PFSK-1 (cell line): Measurements from ENCODE around the gene PDCD10.

Experiments used
- FOXP2 ChIP-seq: optimal IDR thresholded peaks from 2 replicates; pipeline ENCODE3; 2011; ENCODE audit warnings: borderline replicate concordance, control low read depth, inconsistent platforms; ENCODE audit not compliant: insufficient read depth; ENCODE audit errors: extremely low read length, extremely low read depth
- POLR2AphosphoS5 ChIP-seq: IDR thresholded peaks from 2 replicates; pipeline ENCODE4 v1.6.1; 2012; ENCODE audit warnings: low read depth, mild to moderate bottlenecking, control low read depth, low read length, moderate library complexity
- SIN3A ChIP-seq: IDR thresholded peaks from 2 replicates; pipeline ENCODE4 v1.6.1; 2012; ENCODE audit warnings: mild to moderate bottlenecking, low read length, moderate library complexity, borderline replicate concordance; ENCODE audit not compliant: insufficient read depth
- TAF1 ChIP-seq: IDR thresholded peaks from 2 replicates; pipeline ENCODE4 v1.6.1; 2012; ENCODE audit warnings: low read length, control low read depth, borderline replicate concordance; ENCODE audit not compliant: insufficient read depth
- TF ChIP-seq, protein P1 (sequence below), 2 experiments: IDR thresholded peaks; 2 replicates each; pipeline versions ENCODE4 v1.6.1 to v1.8.0; 2011 to 2012; ENCODE audit warnings: low read depth in 2 of 2, low read length in 2 of 2, control low read depth in 1 of 2, inconsistent platforms in 1 of 2, mild to moderate bottlenecking in 1 of 2, moderate library complexity in 1 of 2; ENCODE audit not compliant: insufficient read depth in 1 of 2

DNA sequence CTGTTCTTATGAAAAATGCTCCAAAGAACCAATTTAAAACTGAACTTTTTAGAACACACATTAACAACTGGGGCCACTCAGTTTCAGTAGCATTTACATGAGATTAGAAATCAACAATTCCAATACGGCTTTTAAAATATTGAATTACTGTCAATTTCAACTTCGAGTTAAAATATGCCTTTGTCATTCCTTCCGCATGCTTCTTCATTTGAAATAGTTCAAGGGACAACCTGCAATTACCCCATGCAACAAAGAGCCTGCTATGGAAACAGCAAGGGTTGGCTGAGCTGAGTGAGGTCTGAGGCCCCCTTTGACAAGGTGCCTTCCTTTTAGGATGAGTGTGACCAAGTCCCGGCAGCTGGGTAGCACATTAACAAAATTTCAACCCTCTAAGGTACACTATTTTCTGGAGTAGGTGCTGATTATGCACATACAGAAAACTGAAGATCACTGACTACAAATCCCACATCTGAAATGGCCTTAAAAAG, 11.6 kb downstream of the PDCD10 start:
- TF ChIP-seq POLR2AphosphoS5 = no peak
- no peak for TF ChIP-seq SIN3A
- no peak for TF ChIP-seq TAF1
- TF ChIP-seq, protein P1, sequence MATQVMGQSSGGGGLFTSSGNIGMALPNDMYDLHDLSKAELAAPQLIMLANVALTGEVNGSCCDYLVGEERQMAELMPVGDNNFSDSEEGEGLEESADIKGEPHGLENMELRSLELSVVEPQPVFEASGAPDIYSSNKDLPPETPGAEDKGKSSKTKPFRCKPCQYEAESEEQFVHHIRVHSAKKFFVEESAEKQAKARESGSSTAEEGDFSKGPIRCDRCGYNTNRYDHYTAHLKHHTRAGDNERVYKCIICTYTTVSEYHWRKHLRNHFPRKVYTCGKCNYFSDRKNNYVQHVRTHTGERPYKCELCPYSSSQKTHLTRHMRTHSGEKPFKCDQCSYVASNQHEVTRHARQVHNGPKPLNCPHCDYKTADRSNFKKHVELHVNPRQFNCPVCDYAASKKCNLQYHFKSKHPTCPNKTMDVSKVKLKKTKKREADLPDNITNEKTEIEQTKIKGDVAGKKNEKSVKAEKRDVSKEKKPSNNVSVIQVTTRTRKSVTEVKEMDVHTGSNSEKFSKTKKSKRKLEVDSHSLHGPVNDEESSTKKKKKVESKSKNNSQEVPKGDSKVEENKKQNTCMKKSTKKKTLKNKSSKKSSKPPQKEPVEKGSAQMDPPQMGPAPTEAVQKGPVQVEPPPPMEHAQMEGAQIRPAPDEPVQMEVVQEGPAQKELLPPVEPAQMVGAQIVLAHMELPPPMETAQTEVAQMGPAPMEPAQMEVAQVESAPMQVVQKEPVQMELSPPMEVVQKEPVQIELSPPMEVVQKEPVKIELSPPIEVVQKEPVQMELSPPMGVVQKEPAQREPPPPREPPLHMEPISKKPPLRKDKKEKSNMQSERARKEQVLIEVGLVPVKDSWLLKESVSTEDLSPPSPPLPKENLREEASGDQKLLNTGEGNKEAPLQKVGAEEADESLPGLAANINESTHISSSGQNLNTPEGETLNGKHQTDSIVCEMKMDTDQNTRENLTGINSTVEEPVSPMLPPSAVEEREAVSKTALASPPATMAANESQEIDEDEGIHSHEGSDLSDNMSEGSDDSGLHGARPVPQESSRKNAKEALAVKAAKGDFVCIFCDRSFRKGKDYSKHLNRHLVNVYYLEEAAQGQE (IDR thresholded peaks at IDR 0.05; ENCODE audit: insufficient read depth in 1 of 2, low read depth in 2 of 2, low read length in 2 of 2) = no peak
- no peak for TF ChIP-seq FOXP2
